Kidney (tissue), 14 donors: ENCODE data around the gene IWS1. TPM values are rescaled to one million over a fixed set of nuclear protein-coding genes. Genes with fewer than 3 reads are reported as not detected.

ENCODE experiments used
- DNase-seq, 5 donors: peaks; one replicate each; pipeline ENCODE4 v3.0.0-alpha.2; 2013 to 2020
- FAIRE-seq: peaks from 2 replicates; lab custom pipeline; 2012; peaks lifted over from hg19 to GRCh38; lab: Jason Lieb, UNC
- H3K27ac ChIP-seq, 2 donors: one replicate each; pipeline ENCODE4 v1.7.0; 2013; ENCODE audit warnings: low read depth in 2 of 2, low read length in 2 of 2, inconsistent platforms in 1 of 2
- H3K27me3 ChIP-seq: one replicate; pipeline ENCODE4 v1.7.1; 2013; ENCODE audit warnings: low read length, inconsistent platforms; ENCODE audit not compliant: control insufficient read depth, insufficient read depth
- H3K36me3 ChIP-seq, 3 donors: one replicate each; pipeline versions ENCODE4 v1.7.0 to v1.7.1; 2013; ENCODE audit warnings: low read length in 3 of 3, control low read depth in 1 of 3, inconsistent platforms in 1 of 3; ENCODE audit not compliant: insufficient read depth in 3 of 3, control insufficient read depth in 2 of 3
- H3K4me1 ChIP-seq, 3 donors: one replicate each; pipeline versions ENCODE4 v1.7.0 to v1.7.1; 2013; ENCODE audit warnings: low read length in 3 of 3, inconsistent platforms in 1 of 3, low read depth in 1 of 3; ENCODE audit not compliant: control insufficient read depth in 2 of 3, insufficient read depth in 2 of 3
- H3K4me3 ChIP-seq, 3 donors: one replicate each; pipeline versions ENCODE4 v1.7.0 to v1.8.1; 2013; ENCODE audit warnings: low read length in 3 of 3, control low read depth in 1 of 3, inconsistent platforms in 1 of 3
- H3K9ac ChIP-seq, 3 donors: one replicate each; pipeline versions ENCODE4 v1.7.0 to v1.7.1; 2013; ENCODE audit warnings: low read length in 3 of 3, control low read depth in 1 of 3, inconsistent platforms in 1 of 3
- H3K9me3 ChIP-seq, 3 donors: one replicate each; pipeline versions ENCODE4 v1.7.0 to v1.7.1; 2013; ENCODE audit warnings: low read length in 3 of 3, control low read depth in 1 of 3, inconsistent platforms in 1 of 3; ENCODE audit not compliant: control insufficient read depth in 2 of 3, insufficient read depth in 1 of 3
- CTCF ChIP-seq: IDR thresholded peaks from 3 replicates; pipeline ENCODE4 v1.5.1; 2012; ENCODE audit warnings: mild to moderate bottlenecking, moderate library complexity, borderline replicate concordance; ENCODE audit not compliant: insufficient read depth; ENCODE audit errors: extremely low read depth
- intact Hi-C: fragments of 100-400 bp; cut with DNase I; formaldehyde crosslinking; loops from one replicate; pipeline ENCODE4 v1.11.1; 2022
- polyA plus RNA-seq: library from polyadenylated mRNA; stranded (reverse); fragments of 350-450 nt; fragmentation: Illumina TruSeq; extraction: RNeasy Lipid Tissue Mini Kit (QIAGEN cat#74804); gene quantifications from one replicate; pipeline ENCODE4 v1.2.3, GENCODE V29; 2014; ENCODE audit warnings: low read depth, low replicate concordance; ENCODE audit not compliant: insufficient read depth
- total RNA-seq: library from RNA; stranded (reverse); fragmentation: NEBNext Ultra II Directional; extraction: Animal tissue kit (Norgen Biotek cat#: 25700); gene quantifications from one replicate; pipeline ENCODE4 v1.2.1, GENCODE V29; 2021
- donor health status: control.
- donor health status: control.
- donor health status: control.
- donor health status: control.
- donor health status: control.
- donor health status: DM: yes; HTN: yes; CAD: no.
- donor health status: Normal renal cell carcinoma (clear cell type).

Gene IWS1
- total and polyA plus RNA-seq, 2 donors from 2014 or later, result 29.8 to 35.8 TPM

GRCh38 chr2:127511090-127511695 is 15.1 kb downstream of the IWS1 start:
- Histone ChIP-seq H3K27me3 (no peaks in the 10 kb centered on the region), H3K4me3 (no peak overlapping the region), H3K27ac (no peak overlapping the region), H3K36me3 (peaks cover 0 to 2% (median 0%) of the 10 kb centered on the region in 3 donors), H3K4me1 (peaks cover 0 to 35% (median 21%) of the 10 kb centered on the region in 3 donors), H3K9ac (no peak overlapping the region), H3K9me3 (no peaks in the 10 kb centered on the region)
- no peak for TF ChIP-seq CTCF
- no peak for DNase-seq
- intact Hi-C loops, result no loop called here
- no peak for FAIRE-seq

GRCh38 chr2:127510073-127510472 is 16.2 kb downstream of the IWS1 start:
- H3K27me3 ChIP-seq, result no peaks in the 10 kb centered on the region
- H3K27ac ChIP-seq, result no peak overlapping the region
- H3K36me3 ChIP-seq, result peaks cover 0 to 7% (median 4%) of the 10 kb centered on the region in 3 donors
- peaks cover 0 to 35% (median 21%) of the 10 kb centered on the region in 3 donors for H3K4me1 ChIP-seq
- TF ChIP-seq CTCF, result no peak
- DNase-seq (no peak), FAIRE-seq (no peak)
- intact Hi-C loops, result no loop called here
- no peak overlapping the region for H3K9ac ChIP-seq
- H3K4me3 ChIP-seq, result no peak overlapping the region
- no peaks in the 10 kb centered on the region for H3K9me3 ChIP-seq

GRCh38 chr2:127508631-127509034 is 17.7 kb downstream of the IWS1 start:
- Histone ChIP-seq H3K4me1 (peaks cover 0 to 27% (median 11%) of the 10 kb centered on the region in 3 donors), H3K4me3 (no peak overlapping the region), H3K27ac (peak overlapping the region in 1 of 2 donors; percentile 12), H3K27me3 (no peaks in the 10 kb centered on the region), H3K9ac (no peak overlapping the region), H3K9me3 (no peaks in the 10 kb centered on the region), H3K36me3 (peaks cover 4 to 21% (median 15%) of the 10 kb centered on the region in 3 donors)
- no peak for TF ChIP-seq CTCF
- intact Hi-C loops, result no loop called here
- peak; percentile 93 for FAIRE-seq
- peak in 2 of 5 donors; percentile 40 to 51 for DNase-seq
